ENCODE measurements around the gene GDI1. TPM values are rescaled to one million over a fixed set of nuclear protein-coding genes. Genes with fewer than 3 reads are reported as not detected.

The GDI1 gene
- total RNA-seq, 1 donor from 2014 or later = 143 TPM

DNA sequence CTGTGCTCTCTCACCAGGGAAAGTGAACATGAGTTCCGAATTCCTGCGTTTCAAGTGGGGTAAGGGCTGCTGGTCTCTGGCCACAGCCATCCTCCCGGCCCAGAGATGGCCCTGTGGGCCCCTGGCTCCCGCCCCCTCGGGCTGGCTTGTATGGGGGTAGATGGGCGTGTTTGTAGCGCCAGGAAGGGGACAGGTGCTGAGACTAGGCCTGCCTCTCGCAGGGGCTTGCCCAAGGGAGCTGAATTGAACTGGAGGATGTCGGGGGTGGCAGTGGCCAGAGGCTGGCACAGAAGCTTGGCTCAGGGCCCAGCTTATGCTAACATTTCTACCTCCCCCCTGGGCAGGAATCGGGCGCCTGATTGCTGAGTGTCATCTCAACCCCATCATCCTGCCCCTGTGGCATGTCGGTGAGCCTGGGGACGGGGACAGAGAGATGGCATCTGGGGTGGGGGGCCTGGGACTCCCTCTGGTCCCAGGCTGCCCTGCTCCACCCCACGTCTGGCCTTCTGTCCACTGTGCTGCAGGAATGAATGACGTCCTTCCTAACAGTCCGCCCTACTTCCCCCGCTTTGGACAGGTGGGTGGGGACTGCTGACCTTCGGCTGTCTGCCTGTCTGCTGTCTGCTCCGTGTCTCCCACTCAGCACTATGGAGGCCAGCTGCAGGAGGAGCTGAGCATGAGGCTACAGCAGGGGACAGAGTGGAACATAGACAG, 17.1 kb upstream of the GDI1 start:
- Histone ChIP-seq H3K4me1 (ENCODE audit: insufficient read depth, low read length) (no peaks in the 10 kb centered on the region), H3K36me3 (ENCODE audit: insufficient read depth, low read length) (no peaks in the 10 kb centered on the region), H2AFZ (ENCODE audit: low read depth, low read length) (no peak overlapping the region), H3K4me3 (ENCODE audit: insufficient read depth, low read depth, low read length) (no peak overlapping the region), H3K79me2 (ENCODE audit: insufficient read depth, low read length) (no peaks in the 10 kb centered on the region), H3K9me3 (ENCODE audit: insufficient read depth, low read depth, low read length) (no peaks in the 10 kb centered on the region), H3K27me3 (ENCODE audit: insufficient read depth, low read length) (no peaks in the 10 kb centered on the region), H4K20me1 (ENCODE audit: insufficient read depth, low read length) (no peaks in the 10 kb centered on the region), H3K27ac (ENCODE audit: low read depth, low read length) (no peak overlapping the region), H3K4me2 (ENCODE audit: low read length) (no peak overlapping the region), H3K9ac (ENCODE audit: low read length) (no peak overlapping the region)
- DNase-seq (ENCODE audit: low read depth) (no peak), FAIRE-seq (no peak)
- no peak overlapping the region for H3K4me3 Mint-ChIP-seq (ENCODE audit: unreplicated experiment)
- no peaks in the 10 kb centered on the region for H3K27me3 Mint-ChIP-seq (ENCODE audit: low read depth, unreplicated experiment)
- no peaks in the 10 kb centered on the region for H3K36me3 Mint-ChIP-seq (ENCODE audit: low read depth, unreplicated experiment)
- no peaks in the 10 kb centered on the region for H3K4me1 Mint-ChIP-seq (ENCODE audit: low read depth, unreplicated experiment)
- no peak for TF ChIP-seq EZH2 (IDR thresholded peaks at IDR 0.05; ENCODE audit: insufficient read depth, low read length)
- no peak for TF ChIP-seq CTCF (IDR thresholded peaks at IDR 0.05; ENCODE audit: insufficient read depth, low read depth, low read length)
- H3K9me3 Mint-ChIP-seq (ENCODE audit: unreplicated experiment) = no peaks in the 10 kb centered on the region
- H3K27ac Mint-ChIP-seq (ENCODE audit: unreplicated experiment) = no peak overlapping the region

DNA sequence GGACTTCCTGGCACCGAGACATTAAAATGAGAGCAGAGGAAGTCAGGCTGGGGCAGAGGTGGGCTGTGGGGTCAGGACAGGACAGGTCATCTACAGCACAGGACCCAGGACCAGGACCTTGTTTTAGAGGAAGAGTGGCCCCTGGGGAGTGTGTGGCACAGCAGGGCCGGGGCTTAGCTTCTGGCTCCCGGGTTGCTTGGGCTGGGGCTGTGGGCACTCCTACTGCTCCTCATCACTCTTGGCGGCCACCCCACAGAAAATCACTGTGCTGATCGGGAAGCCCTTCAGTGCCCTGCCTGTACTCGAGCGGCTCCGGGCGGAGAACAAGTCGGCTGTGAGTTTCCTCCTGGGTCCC, 16.6 kb upstream of the GDI1 start:
- Histone ChIP-seq H3K4me3 (ENCODE audit: insufficient read depth, low read depth, low read length) (no peak overlapping the region), H3K9ac (ENCODE audit: low read length) (no peak overlapping the region), H3K9me3 (ENCODE audit: insufficient read depth, low read depth, low read length) (no peaks in the 10 kb centered on the region), H3K36me3 (ENCODE audit: insufficient read depth, low read length) (no peaks in the 10 kb centered on the region), H3K27me3 (ENCODE audit: insufficient read depth, low read length) (no peaks in the 10 kb centered on the region), H3K27ac (ENCODE audit: low read depth, low read length) (no peak overlapping the region), H3K4me2 (ENCODE audit: low read length) (no peak overlapping the region), H2AFZ (ENCODE audit: low read depth, low read length) (no peak overlapping the region), H3K4me1 (ENCODE audit: insufficient read depth, low read length) (no peaks in the 10 kb centered on the region), H3K79me2 (ENCODE audit: insufficient read depth, low read length) (no peaks in the 10 kb centered on the region), H4K20me1 (ENCODE audit: insufficient read depth, low read length) (no peaks in the 10 kb centered on the region)
- FAIRE-seq (no peak), DNase-seq (ENCODE audit: low read depth) (no peak)
- no peak for TF ChIP-seq EZH2 (IDR thresholded peaks at IDR 0.05; ENCODE audit: insufficient read depth, low read length)
- Mint-ChIP-seq H3K27me3 (ENCODE audit: low read depth, unreplicated experiment) (no peaks in the 10 kb centered on the region), H3K4me1 (ENCODE audit: low read depth, unreplicated experiment) (no peaks in the 10 kb centered on the region), H3K36me3 (ENCODE audit: low read depth, unreplicated experiment) (no peaks in the 10 kb centered on the region), H3K9me3 (ENCODE audit: unreplicated experiment) (no peaks in the 10 kb centered on the region), H3K27ac (ENCODE audit: unreplicated experiment) (no peak overlapping the region), H3K4me3 (ENCODE audit: unreplicated experiment) (no peak overlapping the region)

DNA sequence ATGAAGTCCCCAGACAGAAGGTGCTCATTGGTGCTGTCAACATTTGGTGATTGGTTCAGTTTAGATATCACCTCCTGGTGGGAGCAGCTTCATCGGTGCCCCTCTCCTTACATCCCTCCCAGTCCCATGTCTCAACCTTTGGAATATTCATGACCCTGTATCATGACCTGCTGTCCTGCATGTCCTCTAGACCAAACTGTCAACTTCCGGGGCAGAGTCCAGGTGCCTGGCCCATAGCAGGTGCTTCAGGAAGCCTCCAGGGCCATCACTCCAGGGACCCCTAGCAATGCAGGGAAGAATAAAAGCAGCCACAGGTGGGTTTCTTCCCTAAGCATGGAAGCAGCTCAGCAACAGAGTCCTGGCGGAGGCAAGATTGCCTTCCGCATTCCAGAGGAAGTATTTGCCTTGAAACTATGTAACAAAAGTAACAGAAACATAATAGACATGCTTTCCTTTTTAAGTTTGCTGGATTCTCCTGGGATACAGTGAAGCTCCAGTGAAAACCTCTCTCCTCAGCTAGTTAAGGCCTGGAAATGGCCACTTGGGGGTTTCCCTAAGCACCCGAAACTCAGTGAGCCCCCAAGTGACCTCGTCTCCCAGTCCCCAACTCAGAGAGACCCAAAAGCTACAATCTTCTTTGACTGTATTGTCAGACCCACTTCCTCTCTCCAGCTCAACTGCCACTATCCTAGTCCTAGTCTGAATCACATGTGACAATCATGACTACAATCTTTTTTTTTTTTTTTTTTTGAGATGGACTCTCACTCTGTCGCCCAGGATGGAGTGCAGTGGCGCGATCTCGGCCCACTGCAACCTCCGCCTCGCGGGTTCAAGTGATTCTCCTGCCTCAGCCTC, 9.8 kb upstream of the GDI1 start:
- Histone ChIP-seq H3K36me3 (ENCODE audit: insufficient read depth, low read length) (no peaks in the 10 kb centered on the region), H2AFZ (ENCODE audit: low read depth, low read length) (no peak overlapping the region), H3K27ac (ENCODE audit: low read depth, low read length) (no peak overlapping the region), H3K27me3 (ENCODE audit: insufficient read depth, low read length) (no peaks in the 10 kb centered on the region), H3K4me2 (ENCODE audit: low read length) (no peak overlapping the region), H3K4me1 (ENCODE audit: insufficient read depth, low read length) (no peaks in the 10 kb centered on the region), H3K9me3 (ENCODE audit: insufficient read depth, low read depth, low read length) (no peaks in the 10 kb centered on the region), H4K20me1 (ENCODE audit: insufficient read depth, low read length) (peaks cover 21% of the 10 kb centered on the region), H3K4me3 (ENCODE audit: insufficient read depth, low read depth, low read length) (no peak overlapping the region), H3K9ac (ENCODE audit: low read length) (no peak overlapping the region), H3K79me2 (ENCODE audit: insufficient read depth, low read length) (peaks cover 29% of the 10 kb centered on the region)
- Mint-ChIP-seq H3K4me3 (ENCODE audit: unreplicated experiment) (peak overlapping the region; percentile 62), H3K4me1 (ENCODE audit: low read depth, unreplicated experiment) (peaks cover 16% of the 10 kb centered on the region), H3K27me3 (ENCODE audit: low read depth, unreplicated experiment) (no peaks in the 10 kb centered on the region), H3K9me3 (ENCODE audit: unreplicated experiment) (no peaks in the 10 kb centered on the region), H3K27ac (ENCODE audit: unreplicated experiment) (no peak overlapping the region), H3K36me3 (ENCODE audit: low read depth, unreplicated experiment) (no peaks in the 10 kb centered on the region)
- no peak for TF ChIP-seq EZH2 (IDR thresholded peaks at IDR 0.05; ENCODE audit: insufficient read depth, low read length)
- TF ChIP-seq CTCF (IDR thresholded peaks at IDR 0.05; ENCODE audit: insufficient read depth, low read depth, low read length) = no peak
- FAIRE-seq (no peak), DNase-seq (ENCODE audit: low read depth) (no peak)

Measured in astrocyte (in vitro differentiated cells and primary cell).